Kidney (tissue), 14 donors: Measurements from ENCODE around the gene KLK3. TPM values are rescaled to one million over a fixed set of nuclear protein-coding genes. Genes with fewer than 3 reads are reported as not detected.

ENCODE experiments used
- DNase-seq, 5 donors: peaks; one replicate each; pipeline ENCODE4 v3.0.0-alpha.2; 2013 to 2020
- FAIRE-seq: peaks from 2 replicates; lab custom pipeline; 2012; peaks lifted over from hg19 to GRCh38; lab: Jason Lieb, UNC
- H3K27ac ChIP-seq, 2 donors: one replicate each; pipeline ENCODE4 v1.7.0; 2013; ENCODE audit warnings: low read depth in 2 of 2, low read length in 2 of 2, inconsistent platforms in 1 of 2
- H3K27me3 ChIP-seq: one replicate; pipeline ENCODE4 v1.7.1; 2013; ENCODE audit warnings: low read length, inconsistent platforms; ENCODE audit not compliant: control insufficient read depth, insufficient read depth
- H3K36me3 ChIP-seq, 3 donors: one replicate each; pipeline versions ENCODE4 v1.7.0 to v1.7.1; 2013; ENCODE audit warnings: low read length in 3 of 3, control low read depth in 1 of 3, inconsistent platforms in 1 of 3; ENCODE audit not compliant: insufficient read depth in 3 of 3, control insufficient read depth in 2 of 3
- H3K4me1 ChIP-seq, 3 donors: one replicate each; pipeline versions ENCODE4 v1.7.0 to v1.7.1; 2013; ENCODE audit warnings: low read length in 3 of 3, inconsistent platforms in 1 of 3, low read depth in 1 of 3; ENCODE audit not compliant: control insufficient read depth in 2 of 3, insufficient read depth in 2 of 3
- H3K4me3 ChIP-seq, 3 donors: one replicate each; pipeline versions ENCODE4 v1.7.0 to v1.8.1; 2013; ENCODE audit warnings: low read length in 3 of 3, control low read depth in 1 of 3, inconsistent platforms in 1 of 3
- H3K9ac ChIP-seq, 3 donors: one replicate each; pipeline versions ENCODE4 v1.7.0 to v1.7.1; 2013; ENCODE audit warnings: low read length in 3 of 3, control low read depth in 1 of 3, inconsistent platforms in 1 of 3
- H3K9me3 ChIP-seq, 3 donors: one replicate each; pipeline versions ENCODE4 v1.7.0 to v1.7.1; 2013; ENCODE audit warnings: low read length in 3 of 3, control low read depth in 1 of 3, inconsistent platforms in 1 of 3; ENCODE audit not compliant: control insufficient read depth in 2 of 3, insufficient read depth in 1 of 3
- intact Hi-C: fragments of 100-400 bp; cut with DNase I; formaldehyde crosslinking; loops from one replicate; pipeline ENCODE4 v1.11.1; 2022
- polyA plus RNA-seq: library from polyadenylated mRNA; stranded (reverse); fragments of 350-450 nt; fragmentation: Illumina TruSeq; extraction: RNeasy Lipid Tissue Mini Kit (QIAGEN cat#74804); gene quantifications from one replicate; pipeline ENCODE4 v1.2.3, GENCODE V29; 2014; ENCODE audit warnings: low read depth, low replicate concordance; ENCODE audit not compliant: insufficient read depth
- total RNA-seq: library from RNA; stranded (reverse); fragmentation: NEBNext Ultra II Directional; extraction: Animal tissue kit (Norgen Biotek cat#: 25700); gene quantifications from one replicate; pipeline ENCODE4 v1.2.1, GENCODE V29; 2021
- TF ChIP-seq, protein P1 (sequence below): IDR thresholded peaks from 3 replicates; pipeline ENCODE4 v1.5.1; 2012; ENCODE audit warnings: mild to moderate bottlenecking, moderate library complexity, borderline replicate concordance; ENCODE audit not compliant: insufficient read depth; ENCODE audit errors: extremely low read depth
- donor health status: control.
- donor health status: control.
- donor health status: control.
- donor health status: control.
- donor health status: control.
- donor health status: DM: yes; HTN: yes; CAD: no.
- donor health status: Normal renal cell carcinoma (clear cell type).

The KLK3 gene
- total and polyA plus RNA-seq, 2 donors from 2014 or later, result 1.6 TPM; not detected in 1

DNA sequence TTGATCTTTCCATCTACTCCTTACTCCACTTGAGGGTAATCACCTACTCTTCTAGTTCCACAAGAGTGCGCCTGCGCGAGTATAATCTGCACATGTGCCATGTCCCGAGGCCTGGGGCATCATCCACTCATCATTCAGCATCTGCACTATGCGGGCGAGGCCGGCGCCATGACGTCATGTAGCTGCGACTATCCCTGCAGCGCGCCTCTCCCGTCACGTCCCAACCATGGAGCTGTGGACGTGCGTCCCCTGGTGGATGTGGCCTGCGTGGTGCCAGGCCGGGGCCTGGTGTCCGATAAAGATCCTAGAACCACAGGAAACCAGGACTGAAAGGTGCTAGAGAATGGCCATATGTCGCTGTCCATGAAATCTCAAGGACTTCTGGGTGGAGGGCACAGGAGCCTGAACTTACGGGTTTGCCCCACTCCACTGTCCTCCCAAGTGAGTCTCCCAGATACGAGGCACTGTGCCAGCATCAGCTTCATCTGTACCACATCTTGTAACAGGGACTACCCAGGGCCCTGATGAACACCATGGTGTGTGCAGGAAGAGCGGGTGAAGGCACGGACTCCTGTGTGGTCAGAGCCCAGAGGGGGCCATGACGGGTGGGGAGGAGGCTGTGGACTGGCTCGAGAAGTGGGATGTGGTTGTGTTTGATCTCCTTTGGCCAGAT is 15.8 kb downstream of the KLK3 start:
- Histone ChIP-seq H3K4me1 (no peaks in the 10 kb centered on the region), H3K9me3 (no peaks in the 10 kb centered on the region), H3K27ac (no peak overlapping the region), H3K4me3 (no peak overlapping the region), H3K36me3 (no peaks in the 10 kb centered on the region), H3K9ac (no peak overlapping the region), H3K27me3 (no peaks in the 10 kb centered on the region)
- DNase-seq, result no peak
- FAIRE-seq, result no peak
- intact Hi-C loops, result no loop called here
- TF ChIP-seq, protein P1, sequence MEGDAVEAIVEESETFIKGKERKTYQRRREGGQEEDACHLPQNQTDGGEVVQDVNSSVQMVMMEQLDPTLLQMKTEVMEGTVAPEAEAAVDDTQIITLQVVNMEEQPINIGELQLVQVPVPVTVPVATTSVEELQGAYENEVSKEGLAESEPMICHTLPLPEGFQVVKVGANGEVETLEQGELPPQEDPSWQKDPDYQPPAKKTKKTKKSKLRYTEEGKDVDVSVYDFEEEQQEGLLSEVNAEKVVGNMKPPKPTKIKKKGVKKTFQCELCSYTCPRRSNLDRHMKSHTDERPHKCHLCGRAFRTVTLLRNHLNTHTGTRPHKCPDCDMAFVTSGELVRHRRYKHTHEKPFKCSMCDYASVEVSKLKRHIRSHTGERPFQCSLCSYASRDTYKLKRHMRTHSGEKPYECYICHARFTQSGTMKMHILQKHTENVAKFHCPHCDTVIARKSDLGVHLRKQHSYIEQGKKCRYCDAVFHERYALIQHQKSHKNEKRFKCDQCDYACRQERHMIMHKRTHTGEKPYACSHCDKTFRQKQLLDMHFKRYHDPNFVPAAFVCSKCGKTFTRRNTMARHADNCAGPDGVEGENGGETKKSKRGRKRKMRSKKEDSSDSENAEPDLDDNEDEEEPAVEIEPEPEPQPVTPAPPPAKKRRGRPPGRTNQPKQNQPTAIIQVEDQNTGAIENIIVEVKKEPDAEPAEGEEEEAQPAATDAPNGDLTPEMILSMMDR, result no peak

DNA sequence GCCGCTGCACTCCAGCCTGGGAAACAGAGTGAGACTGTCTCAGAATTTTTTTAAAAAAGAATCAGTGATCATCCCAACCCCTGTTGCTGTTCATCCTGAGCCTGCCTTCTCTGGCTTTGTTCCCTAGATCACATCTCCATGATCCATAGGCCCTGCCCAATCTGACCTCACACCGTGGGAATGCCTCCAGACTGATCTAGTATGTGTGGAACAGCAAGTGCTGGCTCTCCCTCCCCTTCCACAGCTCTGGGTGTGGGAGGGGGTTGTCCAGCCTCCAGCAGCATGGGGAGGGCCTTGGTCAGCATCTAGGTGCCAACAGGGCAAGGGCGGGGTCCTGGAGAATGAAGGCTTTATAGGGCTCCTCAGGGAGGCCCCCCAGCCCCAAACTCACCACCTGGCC is 18.3 kb downstream of the KLK3 start, which contains the start of gene KLK2:
KLK2 (plus strand) TSS at position 384 of the 400 bp plus-strand sequence. CDS start 35 bp downstream, outside the sequence.
- H3K36me3 ChIP-seq, result no peaks in the 10 kb centered on the region
- no peak within 1 kb of the TSS for H3K9ac ChIP-seq
- no peaks in the 10 kb centered on the region for H3K4me1 ChIP-seq
- FAIRE-seq (no peak), DNase-seq (no peak)
- intact Hi-C loops, result no loop called here
- H3K27ac ChIP-seq, result no peak within 1 kb of the TSS
- H3K9me3 ChIP-seq, result no peaks in the 10 kb centered on the region
- TF ChIP-seq, protein P1, result no peak
- no peaks in the 10 kb centered on the region for H3K27me3 ChIP-seq
- H3K4me3 ChIP-seq, result no peak within 1 kb of the TSS

DNA sequence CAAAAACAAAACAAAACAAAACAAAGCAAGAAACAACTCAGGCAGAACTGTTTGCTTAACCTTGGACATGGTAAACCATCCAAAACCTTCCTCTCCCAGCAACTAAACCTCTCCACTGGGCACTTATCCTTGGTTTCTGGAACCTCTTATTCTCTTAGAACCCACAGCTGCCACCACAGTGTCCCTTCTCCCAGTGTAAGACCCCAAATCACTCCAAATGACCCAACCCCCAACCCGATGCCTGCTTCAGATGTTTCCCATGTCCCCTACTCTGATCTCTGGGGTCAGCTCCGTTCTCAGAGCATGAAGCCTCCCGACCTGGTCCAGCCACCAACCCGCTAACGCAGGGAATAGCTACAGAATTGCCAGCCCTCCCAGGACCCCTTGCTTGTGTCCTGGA is 19.5 kb downstream of the KLK3 start:
- Histone ChIP-seq H3K36me3 (no peaks in the 10 kb centered on the region), H3K27ac (no peak overlapping the region), H3K9ac (no peak overlapping the region), H3K4me3 (no peak overlapping the region), H3K4me1 (no peaks in the 10 kb centered on the region), H3K27me3 (no peaks in the 10 kb centered on the region), H3K9me3 (no peaks in the 10 kb centered on the region)
- TF ChIP-seq, protein P1, result no peak
- DNase-seq, result no peak
- intact Hi-C loops, result no loop called here
- FAIRE-seq, result no peak
